Epithelial cell of esophagus (primary cell): Measurements from ENCODE around the gene TM9SF2.
A peak's percentile ranks its signal among the peaks of the same experiment; 100 is the strongest.

Source experiments
- DNase-seq: peaks from one replicate; pipeline ENCODE4 v3.0.0; 2010; ENCODE audit warnings: low read depth
- H3K4me3 ChIP-seq: 2 replicates; pipeline ENCODE4 v1.5.1; 2011; ENCODE audit warnings: mild to moderate bottlenecking, low read length, control low read depth
- TF ChIP-seq, protein P1 (sequence below): IDR thresholded peaks from 2 replicates; pipeline ENCODE4 v1.5.1; 2011; ENCODE audit warnings: low read depth, mild to moderate bottlenecking, low read length, control low read depth, inconsistent platforms; ENCODE audit not compliant: insufficient read depth; ENCODE audit errors: missing control alignments

Gene TM9SF2

DNA sequence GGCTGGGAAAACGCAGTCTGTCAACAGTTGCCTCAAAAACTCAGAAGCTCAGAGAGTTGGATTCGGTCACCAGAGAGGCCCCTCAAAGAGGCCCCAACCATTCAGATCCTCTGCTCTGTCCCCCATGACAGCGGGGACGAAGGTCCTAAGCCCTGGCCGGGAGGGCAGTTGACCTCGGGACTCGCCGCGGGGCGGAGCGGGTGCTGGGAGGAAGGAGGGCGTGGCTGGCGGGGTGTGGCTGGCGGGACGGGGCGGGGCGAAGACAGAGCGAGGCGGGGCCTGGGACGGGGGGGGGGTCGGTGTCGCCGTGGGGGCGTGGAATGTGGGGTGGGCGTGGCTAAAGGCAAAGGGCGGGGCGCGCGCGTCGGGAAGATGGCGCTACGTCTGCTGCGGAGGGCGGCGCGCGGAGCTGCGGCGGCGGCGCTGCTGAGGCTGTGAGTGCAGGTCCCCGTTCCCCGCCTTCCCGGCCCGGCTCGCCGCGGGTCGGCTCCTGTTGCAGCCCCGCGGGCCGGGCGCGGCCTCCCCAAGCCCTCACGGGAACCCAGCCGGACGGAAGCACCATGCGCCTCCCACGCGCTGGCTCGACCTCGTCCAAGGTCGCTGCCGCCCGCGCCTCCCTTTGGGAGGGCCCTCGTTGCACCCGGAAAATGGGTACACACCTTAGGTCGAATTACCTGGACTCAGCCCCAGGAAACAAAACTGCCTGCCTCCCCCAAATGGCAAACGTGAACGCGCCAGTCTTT, 105.2 kb downstream of the TM9SF2 start, which contains the start of gene CLYBL:
CLYBL (plus strand) TSS at position 367 of the 743 bp plus-strand sequence.
- TF ChIP-seq, protein P1, sequence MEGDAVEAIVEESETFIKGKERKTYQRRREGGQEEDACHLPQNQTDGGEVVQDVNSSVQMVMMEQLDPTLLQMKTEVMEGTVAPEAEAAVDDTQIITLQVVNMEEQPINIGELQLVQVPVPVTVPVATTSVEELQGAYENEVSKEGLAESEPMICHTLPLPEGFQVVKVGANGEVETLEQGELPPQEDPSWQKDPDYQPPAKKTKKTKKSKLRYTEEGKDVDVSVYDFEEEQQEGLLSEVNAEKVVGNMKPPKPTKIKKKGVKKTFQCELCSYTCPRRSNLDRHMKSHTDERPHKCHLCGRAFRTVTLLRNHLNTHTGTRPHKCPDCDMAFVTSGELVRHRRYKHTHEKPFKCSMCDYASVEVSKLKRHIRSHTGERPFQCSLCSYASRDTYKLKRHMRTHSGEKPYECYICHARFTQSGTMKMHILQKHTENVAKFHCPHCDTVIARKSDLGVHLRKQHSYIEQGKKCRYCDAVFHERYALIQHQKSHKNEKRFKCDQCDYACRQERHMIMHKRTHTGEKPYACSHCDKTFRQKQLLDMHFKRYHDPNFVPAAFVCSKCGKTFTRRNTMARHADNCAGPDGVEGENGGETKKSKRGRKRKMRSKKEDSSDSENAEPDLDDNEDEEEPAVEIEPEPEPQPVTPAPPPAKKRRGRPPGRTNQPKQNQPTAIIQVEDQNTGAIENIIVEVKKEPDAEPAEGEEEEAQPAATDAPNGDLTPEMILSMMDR, result no peak
- DNase-seq, result peak; percentile 88
- peak within 1 kb of the TSS; percentile 74 for H3K4me3 ChIP-seq

DNA sequence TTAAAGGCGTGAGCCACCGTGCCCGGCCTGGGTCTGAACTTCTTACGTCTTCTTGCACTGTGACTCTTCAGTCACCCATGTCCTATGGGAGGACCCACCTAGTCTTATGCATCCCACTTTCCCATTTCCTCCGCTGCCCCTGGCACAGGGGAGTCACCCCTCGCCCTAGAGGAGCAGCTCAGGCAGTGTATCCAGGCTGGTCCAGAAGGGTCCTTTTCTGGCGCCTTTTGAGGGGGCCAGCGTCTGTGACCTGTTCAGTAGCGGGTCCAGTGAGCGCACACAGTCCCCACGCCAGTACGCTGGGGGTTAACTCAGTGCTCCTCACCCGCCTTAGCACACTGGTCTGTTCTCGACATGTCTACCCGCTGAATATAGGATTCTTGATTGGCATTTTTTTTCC, 107.1 kb downstream of the TM9SF2 start:
- no peak for DNase-seq
- H3K4me3 ChIP-seq, result no peak overlapping the region
- TF ChIP-seq, protein P1, result no peak

DNA sequence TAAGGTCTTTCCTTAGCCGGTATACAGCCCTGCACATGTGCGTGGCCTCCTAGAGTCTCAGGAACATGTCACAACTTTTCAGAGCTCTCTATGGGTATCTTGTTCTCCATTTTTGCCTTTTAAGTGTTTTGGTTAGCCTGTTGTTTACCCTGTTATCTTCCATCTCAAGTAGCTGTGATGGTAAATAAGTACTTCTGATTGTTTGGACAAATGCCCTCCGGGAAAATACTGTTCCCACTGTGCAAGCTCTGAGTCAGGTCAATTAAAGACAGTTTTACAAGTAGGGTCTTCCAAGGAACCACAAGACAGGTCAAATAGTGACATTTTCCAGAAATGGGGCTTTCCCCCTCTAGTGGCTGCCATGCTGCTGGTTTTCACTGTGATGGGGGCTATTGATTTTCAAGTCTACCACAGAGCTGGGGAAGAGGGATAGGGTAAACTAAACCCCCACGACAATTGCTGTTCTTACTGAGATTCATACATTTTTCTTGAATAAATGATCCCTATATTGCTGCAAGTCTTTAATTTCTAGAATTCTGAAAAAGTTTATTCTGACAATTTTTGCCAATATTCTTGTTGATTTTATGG, 109.5 kb downstream of the TM9SF2 start:
- TF ChIP-seq, protein P1, result no peak
- no peak overlapping the region for H3K4me3 ChIP-seq
- DNase-seq, result peak; percentile 50
